IMR-90 (cell line): ENCODE measurements around the gene AKNA. TPM values are rescaled to one million over a fixed set of nuclear protein-coding genes. Genes with fewer than 3 reads are reported as not detected.

Experiments
- ATAC-seq: fragments of 200-7000 bp; cut with Tn5 transposase; 2 replicates; pipeline ENCODE4 v1.9.1; 2020; ENCODE audit warnings: low read depth, mild to moderate bottlenecking, moderate library complexity
- BruUV-seq: library from RNA; stranded (reverse); fragments of 400-500 nt; replicated peaks from 2 replicates; lab custom pipeline; 2021; lab: Mats Ljungman, UMichigan
- CTCF ChIA-PET: fragments of 300-600 bp; formaldehyde crosslinking; extraction: SDS; loops from one replicate; lab custom pipeline; 2021; ENCODE audit warnings: antibody characterized with exemption; lab: Yijun Ruan, JAX
- POLR2A ChIA-PET: fragments of 300-600 bp; sonication (Branson Sonifier 250); formaldehyde crosslinking; loops from one replicate; lab custom pipeline; 2022; ENCODE audit warnings: antibody characterized with exemption; ENCODE audit not compliant: unreplicated experiment; lab: Charles Lee
- DNase-seq: peaks from one replicate; pipeline ENCODE4 v3.0.0; 2013
- H2AFZ ChIP-seq: replicated peaks from 2 replicates; pipeline ENCODE3; 2013; ENCODE audit warnings: low read length, mild to moderate bottlenecking; ENCODE audit not compliant: poor library complexity
- H2AK5ac ChIP-seq: 2 replicates; pipeline ENCODE4 v1.6.1; 2013; ENCODE audit warnings: low read depth, low read length, inconsistent platforms
- H2AK9ac ChIP-seq: replicated peaks from 2 replicates; pipeline ENCODE3; 2013; ENCODE audit warnings: mild to moderate bottlenecking, low read depth, low read length, moderate library complexity; ENCODE audit not compliant: poor library complexity
- H2BK120ac ChIP-seq: 2 replicates; pipeline ENCODE4 v1.6.1; 2013; ENCODE audit warnings: low read depth, low read length, inconsistent platforms
- H2BK15ac ChIP-seq: 3 replicates; pipeline ENCODE4 v1.6.1; 2013; ENCODE audit warnings: low read depth, low read length, inconsistent platforms
- H2BK20ac ChIP-seq: 2 replicates; pipeline ENCODE4 v1.6.1; 2013; ENCODE audit warnings: low read depth, mild to moderate bottlenecking, inconsistent platforms, low read length, moderate library complexity
- H2BK5ac ChIP-seq: 2 replicates; pipeline ENCODE4 v1.6.1; 2013; ENCODE audit warnings: mild to moderate bottlenecking, low read depth, low read length, inconsistent platforms; ENCODE audit not compliant: poor library complexity, severe bottlenecking
- H3K14ac ChIP-seq: replicated peaks from 2 replicates; pipeline ENCODE4 v1.6.1; 2013; ENCODE audit warnings: low read depth, low read length, inconsistent platforms
- H3K18ac ChIP-seq: 2 replicates; pipeline ENCODE4 v1.6.1; 2013; ENCODE audit warnings: low read depth, low read length, control low read depth
- H3K23ac ChIP-seq: 2 replicates; pipeline ENCODE4 v1.6.1; 2013; ENCODE audit warnings: low read depth, low read length, inconsistent platforms
- H3K27ac ChIP-seq: 2 replicates; pipeline ENCODE4 v1.5.1; 2013; ENCODE audit warnings: mild to moderate bottlenecking, control low read depth, low read length; ENCODE audit not compliant: insufficient read depth
- H3K27me3 ChIP-seq: 2 replicates; pipeline ENCODE4 v1.6.1; 2013; ENCODE audit warnings: low read length; ENCODE audit not compliant: control insufficient read depth, insufficient read depth
- H3K36me3 ChIP-seq: 2 replicates; pipeline ENCODE4 v1.6.1; 2013; ENCODE audit warnings: low read length, mixed read lengths; ENCODE audit not compliant: control insufficient read depth, insufficient read depth
- H3K4ac ChIP-seq: 2 replicates; pipeline ENCODE4 v1.6.1; 2013; ENCODE audit warnings: low read depth, low read length, inconsistent platforms
- H3K4me1 ChIP-seq: 2 replicates; pipeline ENCODE4 v1.6.1; 2013; ENCODE audit warnings: low read length, mixed read lengths; ENCODE audit not compliant: control insufficient read depth, insufficient read depth
- H3K4me2 ChIP-seq: 2 replicates; pipeline ENCODE4 v1.6.1; 2013; ENCODE audit warnings: low read depth, mild to moderate bottlenecking, control low read depth, low read length, moderate library complexity
- H3K4me3 ChIP-seq: 2 replicates; pipeline ENCODE4 v1.5.1; 2013; ENCODE audit warnings: low read depth, mild to moderate bottlenecking, control low read depth, low read length, moderate library complexity; ENCODE audit not compliant: insufficient read depth
- H3K56ac ChIP-seq: 2 replicates; pipeline ENCODE4 v1.6.1; 2013; ENCODE audit warnings: low read length, inconsistent platforms; ENCODE audit not compliant: insufficient read depth; ENCODE audit errors: extremely low read depth
- H3K79me1 ChIP-seq, 2 experiments: 2 replicates each; pipeline ENCODE4 v1.6.1; 2013; ENCODE audit warnings: low read length in 2 of 2, inconsistent platforms in 1 of 2, low read depth in 1 of 2
- H3K9ac ChIP-seq: 2 replicates; pipeline ENCODE4 v1.6.1; 2013; ENCODE audit warnings: low read depth, low read length, control low read depth
- H3K9me1 ChIP-seq: 2 replicates; pipeline ENCODE4 v1.6.1; 2013; ENCODE audit warnings: low read length, inconsistent platforms; ENCODE audit not compliant: insufficient read depth
- H3K9me3 ChIP-seq: 2 replicates; pipeline ENCODE4 v1.6.1; 2013; ENCODE audit warnings: low read length; ENCODE audit not compliant: control insufficient read depth, insufficient read depth
- H4K20me1 ChIP-seq: 2 replicates; pipeline ENCODE4 v1.6.1; 2013; ENCODE audit warnings: low read length, inconsistent platforms; ENCODE audit not compliant: insufficient read depth
- H4K5ac ChIP-seq: 2 replicates; pipeline ENCODE4 v1.6.1; 2013; ENCODE audit warnings: mild to moderate bottlenecking, low read depth, low read length, control low read depth
- H4K8ac ChIP-seq, 2 experiments: 2 replicates each; pipeline ENCODE4 v1.6.1; 2013; ENCODE audit warnings: low read depth in 2 of 2, low read length in 2 of 2, control low read depth in 1 of 2, inconsistent platforms in 1 of 2
- H4K91ac ChIP-seq: 2 replicates; pipeline ENCODE4 v1.6.1; 2013; ENCODE audit warnings: low read depth, low read length, inconsistent platforms; ENCODE audit not compliant: insufficient read depth
- BHLHE40 ChIP-seq: fragments of 150-350 bp; IDR thresholded peaks from 2 replicates; pipeline ENCODE4 v1.6.1; 2016; ENCODE audit warnings: mild to moderate bottlenecking, low read depth, low read length
- MAZ ChIP-seq: IDR thresholded peaks from 2 replicates; pipeline ENCODE4 v1.6.1; 2012; ENCODE audit warnings: low read depth, mild to moderate bottlenecking, low read length, improper control_type of control experiment, moderate library complexity, borderline replicate concordance
- POLR2A ChIP-seq: IDR thresholded peaks from 2 replicates; pipeline ENCODE4 v1.6.1; 2012; ENCODE audit warnings: mild to moderate bottlenecking, low read depth, low read length
- SMC3 ChIP-seq: fragments of 150-350 bp; IDR thresholded peaks from 2 replicates; pipeline ENCODE4 v1.6.1; 2016; ENCODE audit warnings: low read depth, mild to moderate bottlenecking, antibody characterized with exemption, low read length, moderate library complexity
- WGBS, 2 experiments: methylation state at CpG; one replicate each; pipeline versions ENCODE4 v1.1.5 to v1.1.7; 2013; ENCODE audit warnings: missing lambda C conversion rate in 2 of 2; ENCODE audit not compliant: insufficient read length in 1 of 2; ENCODE audit errors: extremely low coverage in 2 of 2; 5-methylcytosine and 5-hydroxymethylcytosine counted together
- dilution Hi-C: fragments of 300-500 bp; cut with HindIII; formaldehyde crosslinking; loops from one replicate; pipeline ENCODE4 v1.14.3; 2018; ENCODE audit warnings: low sequenced_read_pairs; ENCODE audit not compliant: unreplicated experiment
- in situ Hi-C: fragments of 300-500 bp; cut with MboI; formaldehyde crosslinking; loops from 3 replicates; pipeline ENCODE4 v1.14.3; 2019; ENCODE audit warnings: low sequenced_read_pairs, inconsistent platforms, mixed read lengths
- intact Hi-C: fragments of 100-400 bp; cut with micrococcal nuclease; formaldehyde crosslinking; loops from 2 replicates; pipeline ENCODE4 v1.10.0; 2022
- polyA plus RNA-seq, 3 experiments: library from polyadenylated mRNA; depleted of rRNA; stranded (reverse); fragments of >200 nt; gene quantifications; 2 replicates each; pipeline ENCODE4 v1.2.3, GENCODE V29; 2012; ENCODE audit warnings: low replicate concordance in 1 of 3
- total RNA-seq: library from RNA; depleted of rRNA; stranded (reverse); fragments of >200 nt; gene quantifications from 2 replicates; pipeline ENCODE4 v1.2.3, GENCODE V29; 2012
- TF ChIP-seq, protein P1 (sequence below): conservative IDR thresholded peaks from 2 replicates; pipeline ENCODE4 v1.5.1; 2012; ENCODE audit warnings: mild to moderate bottlenecking, low read depth, low read length, improper control_type of control experiment

The AKNA gene
- total and polyA plus RNA-seq, 2 of the 4 experiments (the other 2 are of a cell fraction) = 2.7 to 7.3 TPM

GRCh38 chr9:114290561-114290986 is 97.2 kb downstream of the AKNA start:
- H2AK9ac ChIP-seq = peak overlapping the region; percentile 76
- H2BK5ac ChIP-seq = no peak overlapping the region
- no peak overlapping the region for H3K23ac ChIP-seq
- no peak overlapping the region for H3K4me3 ChIP-seq
- H4K20me1 ChIP-seq = no peaks in the 10 kb centered on the region
- H4K91ac ChIP-seq = peak overlapping the region; percentile 81
- WGBS, 2 experiments = 100% methylated on average over 2 of the region's 7 CpGs; no CpG with 5 or more reads in 1 of the 2 experiments
- H2AK5ac ChIP-seq = peak overlapping the region; percentile 97
- intact Hi-C loops (loop anchor here (10.0 kb wide), 1 partner anchor 606 kb away; no protein-coding TSS in a partner anchor), in situ Hi-C loops (loop anchor here (5.0 kb wide), 1 partner anchor 178 kb away; no protein-coding TSS in a partner anchor), dilution Hi-C loops (no loop called here)
- no peaks in the 10 kb centered on the region for H3K27me3 ChIP-seq
- peak overlapping the region; percentile 81 for H2AFZ ChIP-seq
- H3K79me1 ChIP-seq = peaks cover 0 to 12% of the 10 kb centered on the region in 2 experiments; a peak in 1 of 4 replicates
- H3K9ac ChIP-seq = no peak overlapping the region
- no peak overlapping the region for H3K18ac ChIP-seq
- H3K36me3 ChIP-seq = peaks cover 10% of the 10 kb centered on the region
- no peak overlapping the region; a peak in 1 of 4 replicates for H4K8ac ChIP-seq
- TF ChIP-seq POLR2A (no peak), SMC3 (no peak), BHLHE40 (no peak), MAZ (no peak)
- TF ChIP-seq, protein P1, sequence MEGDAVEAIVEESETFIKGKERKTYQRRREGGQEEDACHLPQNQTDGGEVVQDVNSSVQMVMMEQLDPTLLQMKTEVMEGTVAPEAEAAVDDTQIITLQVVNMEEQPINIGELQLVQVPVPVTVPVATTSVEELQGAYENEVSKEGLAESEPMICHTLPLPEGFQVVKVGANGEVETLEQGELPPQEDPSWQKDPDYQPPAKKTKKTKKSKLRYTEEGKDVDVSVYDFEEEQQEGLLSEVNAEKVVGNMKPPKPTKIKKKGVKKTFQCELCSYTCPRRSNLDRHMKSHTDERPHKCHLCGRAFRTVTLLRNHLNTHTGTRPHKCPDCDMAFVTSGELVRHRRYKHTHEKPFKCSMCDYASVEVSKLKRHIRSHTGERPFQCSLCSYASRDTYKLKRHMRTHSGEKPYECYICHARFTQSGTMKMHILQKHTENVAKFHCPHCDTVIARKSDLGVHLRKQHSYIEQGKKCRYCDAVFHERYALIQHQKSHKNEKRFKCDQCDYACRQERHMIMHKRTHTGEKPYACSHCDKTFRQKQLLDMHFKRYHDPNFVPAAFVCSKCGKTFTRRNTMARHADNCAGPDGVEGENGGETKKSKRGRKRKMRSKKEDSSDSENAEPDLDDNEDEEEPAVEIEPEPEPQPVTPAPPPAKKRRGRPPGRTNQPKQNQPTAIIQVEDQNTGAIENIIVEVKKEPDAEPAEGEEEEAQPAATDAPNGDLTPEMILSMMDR = no peak
- H3K4ac ChIP-seq = peak overlapping the region; percentile 79
- H3K14ac ChIP-seq = no peak overlapping the region; the same call in 1 of the 2 replicates
- no peak overlapping the region for H3K27ac ChIP-seq
- H4K5ac ChIP-seq = no peak overlapping the region
- no peaks in the 10 kb centered on the region for H3K9me3 ChIP-seq
- DNase-seq = no peak
- peak overlapping the region; percentile 82; the same call in 1 of the 3 replicates for H2BK15ac ChIP-seq
- peaks cover 14% of the 10 kb centered on the region for H3K4me1 ChIP-seq
- BruUV-seq = no TSS peak
- no peak overlapping the region for H3K56ac ChIP-seq
- peak; percentile 9 for ATAC-seq
- ChIA-PET CTCF (interaction anchor here (0.8 to 2.4 kb wide), 13 partner anchors 11 to 207 kb away, joined by 3 to 16 read pairs (median 5); partner anchors contain the start of gene COL27A1), POLR2A (no interaction called here)
- peaks cover 14% of the 10 kb centered on the region for H3K9me1 ChIP-seq
- H2BK20ac ChIP-seq = peak overlapping the region; percentile 62
- H3K4me2 ChIP-seq = no peak overlapping the region
- peak overlapping the region; percentile 70 for H2BK120ac ChIP-seq
